ENCODE data around the gene AMBRA1.

AMBRA1 gene

DNA sequence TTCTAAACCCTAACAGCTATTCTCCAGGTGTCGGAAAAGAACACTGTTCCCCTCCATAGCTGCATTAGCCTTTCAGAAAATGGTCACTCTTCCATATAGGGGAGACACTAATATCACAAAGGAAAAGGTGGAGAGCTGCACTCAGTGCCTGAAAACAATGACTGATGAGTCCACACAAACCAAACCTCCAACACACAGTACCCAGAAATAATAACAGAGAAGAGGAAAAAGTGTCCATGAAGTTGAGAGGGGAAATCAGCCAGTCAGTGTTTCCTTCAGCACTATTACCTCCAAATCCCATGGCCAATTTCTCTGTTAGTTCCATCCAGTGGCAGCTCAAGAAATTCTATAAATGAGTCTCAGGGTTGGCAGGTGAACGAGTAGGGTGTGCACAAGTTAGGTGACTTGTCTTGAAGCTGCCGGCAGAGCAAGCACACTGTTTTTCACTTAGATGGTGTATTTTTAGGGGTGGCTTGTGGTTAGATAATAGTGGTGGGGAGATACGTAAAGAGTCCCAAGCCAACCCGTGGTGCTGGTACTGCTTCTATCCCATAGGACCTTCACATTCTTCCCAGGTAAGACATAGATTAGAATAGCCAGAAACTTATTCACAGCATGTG is 117.8 kb downstream of the AMBRA1 start:
- DNase-seq (ENCODE audit: insufficient read length, low spot score) (no peak), FAIRE-seq (no peak)
- TF ChIP-seq, protein P1, sequence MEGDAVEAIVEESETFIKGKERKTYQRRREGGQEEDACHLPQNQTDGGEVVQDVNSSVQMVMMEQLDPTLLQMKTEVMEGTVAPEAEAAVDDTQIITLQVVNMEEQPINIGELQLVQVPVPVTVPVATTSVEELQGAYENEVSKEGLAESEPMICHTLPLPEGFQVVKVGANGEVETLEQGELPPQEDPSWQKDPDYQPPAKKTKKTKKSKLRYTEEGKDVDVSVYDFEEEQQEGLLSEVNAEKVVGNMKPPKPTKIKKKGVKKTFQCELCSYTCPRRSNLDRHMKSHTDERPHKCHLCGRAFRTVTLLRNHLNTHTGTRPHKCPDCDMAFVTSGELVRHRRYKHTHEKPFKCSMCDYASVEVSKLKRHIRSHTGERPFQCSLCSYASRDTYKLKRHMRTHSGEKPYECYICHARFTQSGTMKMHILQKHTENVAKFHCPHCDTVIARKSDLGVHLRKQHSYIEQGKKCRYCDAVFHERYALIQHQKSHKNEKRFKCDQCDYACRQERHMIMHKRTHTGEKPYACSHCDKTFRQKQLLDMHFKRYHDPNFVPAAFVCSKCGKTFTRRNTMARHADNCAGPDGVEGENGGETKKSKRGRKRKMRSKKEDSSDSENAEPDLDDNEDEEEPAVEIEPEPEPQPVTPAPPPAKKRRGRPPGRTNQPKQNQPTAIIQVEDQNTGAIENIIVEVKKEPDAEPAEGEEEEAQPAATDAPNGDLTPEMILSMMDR (IDR thresholded peaks at IDR 0.05; ENCODE audit: insufficient read depth, missing control alignments), result no peak

DNA sequence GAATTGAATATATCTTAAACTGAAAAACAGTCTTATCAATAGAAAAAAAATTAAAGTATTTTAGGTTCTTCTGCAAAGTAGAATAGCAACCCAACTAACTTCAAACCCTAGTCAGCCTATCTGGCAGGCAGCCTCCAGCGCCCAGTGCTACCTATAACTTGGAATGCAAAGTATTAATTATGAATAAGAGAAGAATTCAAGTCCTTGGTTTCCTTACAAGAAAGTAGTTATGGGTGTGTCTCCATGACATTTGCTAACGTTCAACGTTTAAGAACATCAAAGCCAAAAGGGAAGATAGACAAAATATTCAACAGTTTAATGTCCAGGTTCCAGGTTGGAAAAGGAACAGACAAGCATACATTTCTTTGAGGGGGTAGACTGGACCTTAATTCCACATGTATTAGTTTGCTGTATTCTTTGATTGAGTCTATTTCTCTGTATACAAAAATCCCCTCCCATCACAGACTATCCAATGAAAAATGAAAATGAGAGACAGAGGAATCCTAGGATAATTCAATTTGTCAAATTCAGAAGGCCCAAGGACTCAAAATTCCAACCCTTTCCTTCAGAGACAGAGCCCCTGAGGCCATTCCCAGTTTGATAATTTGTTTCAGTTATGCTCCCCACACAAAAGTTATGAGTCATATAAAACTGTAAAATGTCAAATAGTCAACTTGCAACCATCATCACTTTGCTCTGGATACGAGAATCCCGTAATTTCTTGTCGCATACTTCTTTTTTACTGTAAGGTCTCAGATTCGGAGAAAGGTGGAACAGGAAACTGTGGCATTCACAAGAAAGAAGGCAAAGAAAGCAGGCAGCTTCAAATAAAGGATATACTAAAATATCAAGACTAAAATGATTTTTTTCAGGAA is 118.5 kb downstream of the AMBRA1 start:
- DNase-seq (ENCODE audit: insufficient read length, low spot score), result no peak
- FAIRE-seq, result no peak
- TF ChIP-seq, protein P1 (IDR thresholded peaks at IDR 0.05; ENCODE audit: insufficient read depth, missing control alignments), result no peak

DNA sequence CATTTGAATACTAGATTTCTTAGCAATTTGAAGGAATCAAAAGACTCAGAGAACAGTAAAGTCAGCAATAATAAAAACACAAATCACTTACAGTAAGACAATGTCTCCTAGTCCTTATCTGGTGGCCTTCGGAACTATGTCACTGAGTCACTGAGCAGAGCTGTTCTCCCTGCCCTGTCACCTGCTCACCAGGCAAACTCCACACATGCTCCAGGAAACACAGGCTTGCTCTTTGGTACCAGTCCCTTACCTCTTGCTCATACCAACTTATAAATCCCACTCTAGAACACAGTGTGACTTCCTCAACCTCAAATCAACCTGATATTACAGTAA is 121.2 kb downstream of the AMBRA1 start:
- FAIRE-seq (no peak), DNase-seq (ENCODE audit: insufficient read length, low spot score) (no peak)
- TF ChIP-seq, protein P1 (IDR thresholded peaks at IDR 0.05; ENCODE audit: insufficient read depth, missing control alignments), result no peak

DNA sequence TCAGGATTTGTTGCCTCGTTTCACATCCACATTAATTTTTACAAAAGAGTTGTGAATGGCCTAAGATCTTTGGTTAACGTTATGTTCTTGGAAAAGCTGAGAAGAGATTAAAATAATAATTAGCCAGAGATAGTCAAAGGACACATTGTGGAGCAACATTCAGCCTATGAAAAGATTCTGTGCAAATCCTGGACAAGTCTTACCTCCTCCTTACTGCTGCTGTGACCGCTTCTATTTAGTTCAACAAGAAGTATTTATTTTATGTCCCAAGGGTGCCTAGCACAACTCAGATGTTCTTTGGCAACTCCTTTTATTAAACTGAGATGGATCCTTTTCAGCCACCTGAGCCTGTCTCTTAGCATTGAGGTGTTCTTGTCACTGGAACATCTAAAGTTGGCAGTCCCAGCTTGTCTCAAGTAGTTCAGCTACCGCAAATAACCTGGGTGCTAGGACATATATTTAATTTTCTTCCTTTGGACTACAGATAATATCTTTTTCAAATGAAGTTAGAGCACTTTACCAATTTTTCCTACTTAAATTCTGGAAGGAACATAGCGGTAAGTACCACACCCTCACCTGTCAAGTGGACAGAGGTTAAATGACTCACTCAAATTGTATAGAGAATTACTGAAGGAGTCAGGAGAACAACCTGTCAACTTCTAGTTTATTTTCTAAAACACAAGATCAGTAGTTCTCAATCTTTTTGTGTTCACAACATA is 121.7 kb downstream of the AMBRA1 start:
- TF ChIP-seq, protein P1 (IDR thresholded peaks at IDR 0.05; ENCODE audit: insufficient read depth, missing control alignments), result no peak
- DNase-seq (ENCODE audit: insufficient read length, low spot score) (no peak), FAIRE-seq (no peak)

DNA sequence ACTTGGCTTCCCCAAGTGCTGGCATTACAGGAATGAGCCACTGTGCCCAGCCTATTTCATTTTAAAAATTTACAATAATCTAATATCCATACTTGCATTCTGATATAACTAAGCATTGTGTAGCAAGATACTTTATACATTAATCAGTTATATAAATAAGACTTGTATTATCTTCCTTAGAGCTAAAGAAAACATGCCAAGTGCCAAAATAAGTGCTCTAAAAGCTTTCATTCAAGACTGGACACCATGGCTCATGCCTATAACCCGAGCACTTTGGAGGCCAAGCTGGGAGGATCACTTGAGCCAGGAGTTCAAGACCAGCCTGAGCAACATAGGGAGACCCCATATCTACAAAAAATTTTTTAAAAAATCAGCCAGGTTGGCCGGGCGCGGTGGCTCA is 123.9 kb downstream of the AMBRA1 start:
- TF ChIP-seq, protein P1 (IDR thresholded peaks at IDR 0.05; ENCODE audit: insufficient read depth, missing control alignments), result no peak
- DNase-seq (ENCODE audit: insufficient read length, low spot score) (no peak), FAIRE-seq (no peak)

DNA sequence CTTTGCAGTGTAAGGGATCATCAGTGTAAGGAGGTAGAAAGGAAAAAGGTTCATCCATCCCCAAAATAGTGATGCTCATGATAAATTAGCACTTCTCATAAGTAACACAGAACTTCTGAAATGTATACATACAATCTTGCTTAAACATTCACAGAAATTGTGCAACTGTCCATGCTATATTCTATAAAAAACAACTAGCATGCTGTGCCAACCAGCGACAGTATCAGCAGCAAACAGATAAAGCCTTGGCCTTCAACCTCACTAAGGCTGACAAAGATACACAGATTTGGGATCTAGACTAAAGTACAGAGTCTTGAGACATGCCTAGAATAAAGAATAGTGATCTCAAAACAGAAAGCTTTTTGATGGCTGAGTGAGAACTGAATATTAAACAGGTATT is 128.1 kb downstream of the AMBRA1 start:
- DNase-seq (ENCODE audit: insufficient read length, low spot score) (no peak), FAIRE-seq (no peak)
- TF ChIP-seq, protein P1 (IDR thresholded peaks at IDR 0.05; ENCODE audit: insufficient read depth, missing control alignments), result no peak
